ENCODE data around the gene CIAO2B.
"Not testable (repeated sequence)": the region's sequence is repeated elsewhere in the genome, so short reads cannot be mapped to it uniquely, and the experiment has no call there.

Gene CIAO2B

DNA sequence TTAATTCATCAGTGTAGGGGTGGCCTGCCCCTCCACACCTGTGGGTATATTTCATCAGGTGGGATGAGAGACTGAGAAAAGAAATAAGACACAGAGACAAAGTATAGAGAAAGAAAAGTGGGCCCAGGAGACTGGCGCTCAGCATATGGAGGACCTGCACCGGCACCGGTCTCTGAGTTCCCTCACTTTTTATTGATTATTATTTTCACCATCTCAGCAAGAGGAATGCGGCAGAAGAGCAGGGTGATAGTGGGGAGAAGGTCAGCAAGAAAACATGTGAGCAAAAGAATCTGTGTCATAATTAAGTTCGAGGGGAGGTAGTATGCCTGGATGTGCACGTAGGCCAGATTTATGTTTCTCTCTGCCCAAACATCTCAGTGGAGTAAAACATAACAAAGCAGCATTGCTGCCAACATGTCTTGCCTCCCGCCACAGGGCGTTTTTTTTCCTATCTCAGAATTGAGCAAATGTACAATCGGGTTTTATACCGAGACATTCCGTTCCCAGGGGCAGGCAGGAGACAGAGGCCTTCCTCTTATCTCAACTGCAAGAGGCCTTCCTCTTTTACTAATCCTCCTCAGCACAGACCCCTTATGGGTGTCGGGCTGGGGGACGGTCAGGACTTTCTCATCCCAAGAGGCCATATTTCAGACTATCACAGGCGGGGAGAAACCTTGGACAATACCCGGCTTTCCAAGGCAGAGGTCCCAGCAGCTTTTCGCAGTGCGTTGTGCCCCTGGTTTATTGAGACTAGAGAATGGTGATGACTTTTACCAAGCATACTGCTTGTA lies 21.4 kb upstream of the CIAO2B start:
- DNase-seq = not testable (repeated sequence)

DNA sequence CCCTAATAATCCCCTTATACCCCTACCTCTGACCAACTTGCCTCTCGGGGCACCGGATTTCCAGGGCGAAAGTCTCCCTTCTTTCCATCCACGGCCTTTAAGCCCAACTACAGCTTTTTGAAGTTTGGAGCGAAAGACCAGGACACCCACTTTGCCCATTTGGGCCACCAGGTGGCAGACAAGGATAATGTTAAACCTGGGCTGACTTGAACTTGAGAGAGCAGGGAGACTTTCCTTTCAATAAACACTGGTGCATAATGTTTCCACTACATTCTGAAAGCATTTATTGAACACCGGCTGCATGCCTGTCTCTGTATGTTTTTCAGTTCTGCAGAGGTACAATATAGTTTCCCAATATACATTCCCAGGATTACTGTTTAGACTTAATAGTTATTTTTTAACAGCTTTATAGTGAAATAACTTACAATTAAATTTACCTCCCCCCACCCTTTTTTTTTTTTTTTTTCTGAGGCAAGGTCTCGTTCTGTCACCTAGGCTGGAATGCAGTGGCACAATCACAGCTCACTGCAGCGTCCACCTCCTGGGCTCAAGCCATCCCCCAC lies 20.0 kb upstream of the CIAO2B start:
- peak; percentile 32 to 46 for DNase-seq

DNA sequence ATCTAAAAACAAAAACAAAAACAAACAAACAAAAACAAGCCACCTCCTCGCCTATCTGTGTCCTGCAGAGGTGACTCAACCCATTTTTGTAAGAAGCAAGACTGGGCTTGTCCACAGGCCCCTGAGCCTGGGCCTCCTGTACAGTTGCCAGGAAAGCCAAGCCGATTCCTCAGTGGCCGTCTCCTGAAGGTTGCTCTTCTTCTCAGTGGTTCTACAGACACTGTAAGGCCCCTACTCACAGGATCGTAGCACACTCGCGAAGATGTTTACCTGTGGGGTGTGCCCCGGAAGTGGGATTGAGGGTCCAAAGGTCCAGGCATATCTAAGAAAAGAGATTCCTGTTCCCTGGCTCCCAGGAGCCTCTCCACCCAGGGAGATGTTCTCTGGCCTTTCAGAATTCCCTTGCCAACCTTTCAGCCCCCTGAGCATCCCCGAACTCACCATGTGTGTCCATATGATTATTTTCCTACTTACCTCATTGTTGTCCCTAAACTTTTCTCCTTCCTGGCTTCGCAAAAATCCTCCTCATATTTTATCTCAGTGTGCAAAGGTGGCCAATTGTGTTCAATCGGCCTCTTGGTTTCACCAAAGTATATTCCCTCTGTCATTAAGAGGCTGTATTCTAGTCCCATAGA lies 19.4 kb upstream of the CIAO2B start:
- no peak for DNase-seq

DNA sequence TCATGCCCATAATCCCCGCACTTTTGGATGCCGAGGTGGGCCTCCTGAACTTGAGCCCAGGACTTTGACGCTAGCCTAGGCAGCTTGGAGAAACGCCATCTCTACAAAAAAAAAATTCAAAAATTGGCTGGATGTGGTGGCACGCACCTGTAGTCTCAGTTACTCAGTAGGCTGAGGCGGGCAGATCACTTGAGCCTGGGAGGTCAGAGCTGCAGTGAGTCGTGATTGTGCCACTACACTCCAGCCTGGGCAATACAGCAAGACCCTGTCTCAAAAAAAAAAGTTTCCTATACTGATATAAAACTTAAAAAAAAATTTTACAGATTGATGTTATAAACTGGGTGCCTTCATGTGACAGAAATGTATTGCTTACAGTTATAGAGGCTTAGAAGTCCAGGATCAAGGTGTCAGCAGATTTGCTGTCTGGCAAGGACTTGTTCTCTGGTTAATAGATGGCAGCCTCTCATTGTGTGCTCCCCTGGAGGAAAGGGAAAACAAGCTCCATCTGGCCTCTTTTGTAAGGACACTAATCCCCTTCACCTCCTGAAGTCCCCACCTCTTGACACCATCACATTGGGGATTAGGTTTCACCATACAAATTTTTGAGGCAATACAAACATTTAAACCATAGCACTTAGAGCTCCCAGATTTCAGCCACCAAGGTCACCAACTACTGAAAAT lies 18.4 kb upstream of the CIAO2B start:
- no peak for DNase-seq

DNA sequence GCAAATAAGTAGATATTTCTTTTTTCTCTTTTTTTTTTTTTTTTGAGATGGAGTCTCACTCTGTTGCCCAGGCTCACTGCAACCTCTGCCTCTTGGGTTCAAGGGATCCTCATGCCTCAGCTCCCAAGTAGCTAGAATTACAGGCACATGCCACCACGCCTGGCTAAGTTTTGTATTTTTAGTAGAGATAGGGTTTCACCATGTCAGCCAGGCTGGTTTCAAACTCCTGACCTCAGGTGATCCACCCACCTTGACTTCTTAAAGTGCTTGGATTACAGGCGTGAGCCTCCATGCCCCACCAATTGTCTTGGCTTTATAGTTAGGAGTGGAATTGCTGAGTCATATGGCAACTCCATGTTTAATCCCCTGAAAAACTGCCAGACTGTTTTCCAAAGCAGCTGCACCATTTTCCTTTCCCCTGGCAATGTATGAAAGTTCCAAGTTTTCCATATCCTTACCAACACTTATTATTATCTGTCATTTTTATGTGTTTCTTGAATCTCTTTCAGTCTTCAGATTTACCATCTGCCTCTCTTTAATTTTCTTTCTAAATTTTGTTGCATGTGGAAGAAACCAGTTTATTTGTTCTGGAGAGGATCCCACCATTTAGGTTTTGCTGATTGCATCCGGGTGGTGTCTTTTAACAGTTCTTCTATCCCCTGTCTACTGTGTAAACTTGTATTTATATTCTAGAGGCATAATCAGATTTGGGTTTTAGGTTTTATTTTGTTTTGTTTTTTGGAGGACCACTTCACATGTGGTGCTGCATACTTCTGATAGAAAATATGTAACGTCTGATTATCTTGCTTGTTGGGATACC lies 17.0 kb upstream of the CIAO2B start:
- no peak for DNase-seq

DNA sequence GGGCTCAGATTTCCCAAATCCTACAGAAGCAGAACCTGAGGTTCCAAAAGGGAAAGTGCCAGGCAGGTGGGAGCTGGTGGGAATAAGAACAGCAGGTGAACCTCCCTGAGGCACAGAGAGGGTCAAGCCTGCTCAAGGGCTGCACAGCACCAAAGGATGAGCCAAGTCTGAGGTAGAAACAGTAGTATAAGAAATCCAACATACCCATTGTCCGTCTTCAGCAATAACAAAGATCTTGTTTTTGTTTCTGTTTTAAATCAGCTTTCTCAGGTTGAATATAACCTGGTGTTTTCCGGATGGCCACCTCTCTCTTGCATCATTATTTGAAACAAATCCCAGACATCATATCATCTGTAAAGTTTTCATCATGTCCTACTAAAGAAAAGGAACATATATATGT lies 16.2 kb upstream of the CIAO2B start:
- no peak for DNase-seq

DNA sequence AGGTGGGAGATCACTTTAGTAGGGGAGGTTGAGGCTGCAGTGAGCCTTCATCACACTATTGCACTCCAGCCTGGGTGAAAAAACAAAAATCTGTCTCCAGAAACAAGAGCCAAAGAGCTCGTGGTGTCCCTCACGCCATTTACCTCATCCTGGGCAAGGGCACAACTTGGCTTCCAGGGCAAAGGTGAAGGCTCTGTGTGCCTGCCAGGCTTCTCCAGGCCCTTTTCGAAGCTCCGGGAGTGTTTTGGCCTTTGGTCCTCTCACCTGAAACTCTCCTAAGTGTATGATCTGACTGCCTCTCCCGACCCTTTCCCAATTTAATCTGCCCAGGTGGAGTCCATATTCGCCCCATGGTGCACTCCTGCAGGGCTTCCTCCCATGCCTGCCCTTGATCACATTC lies 15.3 kb upstream of the CIAO2B start:
- no peak for DNase-seq

DNA sequence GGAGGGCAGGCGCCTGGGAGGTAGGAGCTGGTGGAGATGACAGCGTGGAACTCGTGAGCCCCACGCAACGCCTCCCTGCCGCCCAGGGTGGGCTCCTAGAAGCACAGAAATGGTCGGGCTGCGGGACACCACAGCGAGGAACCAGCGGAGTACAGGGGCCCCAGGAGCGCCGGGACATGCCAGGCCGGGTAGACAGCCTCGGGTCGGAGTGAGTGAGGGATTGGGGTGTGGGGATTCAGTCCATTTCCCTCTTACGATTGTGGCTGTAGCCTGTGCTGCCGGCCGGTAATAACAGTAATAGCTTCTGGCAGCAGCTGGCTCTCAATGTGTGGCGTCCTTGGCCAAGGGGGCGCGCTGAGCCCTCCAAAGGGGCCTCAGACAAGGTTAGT lies 14.6 kb upstream of the CIAO2B start:
- DNase-seq = no peak

DNA sequence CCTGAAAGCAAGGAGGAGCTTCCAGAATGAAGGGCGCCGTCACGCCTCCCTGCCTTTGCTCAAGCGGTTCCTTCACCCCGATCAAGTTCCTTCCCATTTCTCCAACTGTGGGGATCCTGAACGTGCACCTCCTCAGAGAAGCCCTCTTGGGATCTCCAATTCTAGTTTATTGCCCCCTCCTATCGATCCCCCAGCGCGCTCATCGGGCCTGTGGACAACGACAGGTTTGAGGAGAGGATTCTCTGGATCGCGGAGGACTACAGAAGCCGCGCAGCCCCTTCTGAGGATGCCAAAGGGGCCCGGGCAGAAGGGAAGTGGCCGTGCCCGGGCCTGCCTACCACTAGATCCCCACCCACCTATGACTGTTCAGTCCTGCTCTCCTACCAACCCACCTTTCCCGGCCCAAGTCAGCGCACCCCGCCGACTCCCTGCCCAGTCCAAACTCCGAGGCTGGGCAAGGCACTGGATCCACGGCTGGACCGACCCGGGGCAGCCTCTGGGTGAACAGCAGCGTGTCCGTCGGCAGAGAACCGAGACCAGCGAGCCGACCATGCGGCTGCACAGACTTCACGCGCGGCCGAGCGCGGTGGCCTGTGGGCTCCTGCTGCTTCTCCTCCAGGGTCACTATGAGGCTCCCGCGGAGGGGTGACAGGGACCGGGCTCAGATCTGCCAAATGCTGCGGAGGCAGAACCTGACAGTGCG lies 14.1 kb upstream of the CIAO2B start:
- DNase-seq = no peak

DNA sequence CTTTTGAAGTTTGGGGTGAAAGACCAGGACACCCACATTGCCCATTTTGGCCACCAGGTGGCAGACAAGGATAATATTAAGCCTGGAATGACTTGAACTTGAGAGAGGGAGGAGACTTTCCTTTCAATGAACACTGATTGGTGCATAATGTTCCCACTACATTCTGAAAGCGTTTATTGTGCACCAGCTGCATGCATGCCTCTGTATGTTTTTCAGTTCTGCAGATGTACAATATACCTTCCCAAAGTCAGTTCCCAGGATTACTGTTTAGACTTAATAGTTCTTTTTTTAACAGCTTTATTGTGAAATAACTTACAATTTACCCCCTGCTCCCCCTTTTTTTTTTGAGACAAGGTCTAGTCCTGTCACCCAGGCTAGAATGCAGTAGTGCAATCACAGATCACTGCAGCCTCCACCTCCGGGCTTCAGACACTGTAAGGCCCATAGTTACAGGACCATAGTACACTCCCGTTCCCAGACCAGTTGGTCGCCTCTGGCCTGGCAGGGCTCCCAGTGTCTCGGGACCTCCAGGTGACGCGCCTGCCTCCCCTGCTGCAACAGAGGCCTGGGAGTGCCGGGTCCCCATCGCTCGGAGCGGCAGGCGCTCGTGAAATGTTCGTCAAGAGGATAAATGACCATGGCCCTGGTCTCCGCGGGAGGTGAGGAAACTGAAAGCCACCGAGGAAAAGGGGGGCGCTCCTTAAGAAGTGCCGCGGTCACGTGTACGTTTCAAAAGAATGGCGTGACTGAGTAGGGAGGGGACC lies 13.3 kb upstream of the CIAO2B start:
- DNase-seq = peak; percentile 28 to 58

DNA sequence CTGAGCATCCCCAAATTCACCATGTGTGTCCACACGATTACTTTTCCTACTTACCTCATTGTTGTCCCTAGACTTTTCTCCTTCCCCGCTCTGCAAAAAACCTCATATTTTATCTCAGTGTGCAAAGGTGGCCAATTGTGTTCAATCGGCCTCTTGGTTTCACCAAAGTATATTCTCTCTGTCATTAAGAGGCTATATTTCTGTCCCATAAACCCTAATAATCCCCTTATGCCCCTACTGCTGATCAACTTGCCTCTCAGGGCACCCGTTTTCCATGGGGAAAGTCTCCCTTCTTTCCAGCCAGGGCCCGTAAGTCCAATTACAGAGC lies 12.7 kb upstream of the CIAO2B start:
- DNase-seq = no peak

DNA sequence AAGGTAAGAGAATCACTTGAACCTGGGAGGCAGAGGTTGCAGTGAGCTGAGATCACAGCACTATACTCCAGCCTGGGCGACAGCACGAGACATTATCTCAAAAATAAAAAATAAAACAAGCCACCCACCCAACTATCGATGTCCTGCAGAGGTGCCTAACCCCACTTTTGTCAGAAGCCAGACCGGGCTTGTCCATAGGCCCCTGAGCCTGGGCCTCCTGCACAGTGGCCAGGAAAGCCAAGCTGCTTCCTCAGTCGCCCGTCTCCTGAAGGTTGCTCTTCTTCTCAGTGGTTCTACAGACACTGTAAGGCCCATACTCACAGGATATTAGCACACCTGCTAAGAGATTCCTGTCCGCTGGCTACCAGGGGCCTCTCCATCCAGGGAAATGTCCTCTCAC lies 12.3 kb upstream of the CIAO2B start:
- no peak for DNase-seq

DNA sequence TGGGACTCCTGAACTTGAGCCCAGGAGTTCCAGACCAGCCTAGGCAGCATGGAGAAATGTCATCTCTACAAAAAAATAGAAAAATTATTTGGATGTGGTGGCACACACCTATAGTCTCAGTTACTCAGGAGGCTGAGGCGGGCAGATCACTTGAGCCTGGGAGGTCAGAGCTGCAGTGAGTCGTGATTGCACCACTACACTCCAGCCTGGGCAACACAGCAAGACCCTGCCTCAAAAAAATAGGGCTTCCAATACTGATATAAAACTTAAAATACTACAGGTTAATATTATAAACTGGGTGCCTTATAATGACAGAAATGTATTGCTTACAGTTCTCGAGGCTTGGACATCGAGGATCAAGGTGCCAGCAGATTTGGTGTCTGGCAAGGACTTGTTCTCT lies 11.7 kb upstream of the CIAO2B start:
- no peak for DNase-seq

DNA sequence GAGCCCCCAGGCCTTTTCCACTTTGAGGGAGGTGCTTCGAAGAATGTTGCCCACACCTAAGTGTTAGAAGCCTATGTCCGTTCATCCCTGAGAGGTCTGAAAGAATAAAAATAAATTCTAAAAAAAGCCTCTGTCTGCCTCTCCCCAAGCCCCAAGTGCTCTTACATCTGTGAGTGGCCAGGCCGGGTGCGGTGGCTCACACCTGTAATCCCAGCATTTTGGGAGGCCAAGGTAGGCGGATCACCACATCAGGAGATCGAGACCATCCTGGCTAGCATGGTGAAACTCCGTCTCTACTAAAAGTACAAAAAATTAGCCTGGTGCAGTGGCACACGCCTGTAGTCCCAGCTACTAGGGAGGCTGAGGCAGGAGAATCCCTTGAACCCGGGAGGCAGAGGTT lies 10.8 kb upstream of the CIAO2B start:
- DNase-seq = not testable (repeated sequence)

DNA sequence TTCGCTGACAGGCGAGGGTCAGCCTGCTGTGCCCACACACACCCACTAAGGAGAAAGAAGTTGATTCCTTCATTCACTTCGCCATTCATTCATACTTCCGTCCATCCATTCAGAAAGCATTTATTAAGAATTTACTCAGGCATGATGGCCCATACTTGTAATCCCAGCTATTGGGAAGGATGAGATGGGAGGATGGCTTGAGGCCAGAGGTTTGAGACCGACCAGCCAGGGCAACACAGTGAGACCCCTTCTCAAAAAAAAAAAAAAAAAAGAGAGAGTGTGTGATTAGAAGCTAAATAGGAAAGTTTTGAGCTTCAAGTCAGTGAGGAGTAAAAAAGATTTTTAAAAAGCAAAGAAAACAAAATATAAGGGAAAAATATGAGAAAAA lies 9.8 kb upstream of the CIAO2B start:
- no peak for DNase-seq

DNA sequence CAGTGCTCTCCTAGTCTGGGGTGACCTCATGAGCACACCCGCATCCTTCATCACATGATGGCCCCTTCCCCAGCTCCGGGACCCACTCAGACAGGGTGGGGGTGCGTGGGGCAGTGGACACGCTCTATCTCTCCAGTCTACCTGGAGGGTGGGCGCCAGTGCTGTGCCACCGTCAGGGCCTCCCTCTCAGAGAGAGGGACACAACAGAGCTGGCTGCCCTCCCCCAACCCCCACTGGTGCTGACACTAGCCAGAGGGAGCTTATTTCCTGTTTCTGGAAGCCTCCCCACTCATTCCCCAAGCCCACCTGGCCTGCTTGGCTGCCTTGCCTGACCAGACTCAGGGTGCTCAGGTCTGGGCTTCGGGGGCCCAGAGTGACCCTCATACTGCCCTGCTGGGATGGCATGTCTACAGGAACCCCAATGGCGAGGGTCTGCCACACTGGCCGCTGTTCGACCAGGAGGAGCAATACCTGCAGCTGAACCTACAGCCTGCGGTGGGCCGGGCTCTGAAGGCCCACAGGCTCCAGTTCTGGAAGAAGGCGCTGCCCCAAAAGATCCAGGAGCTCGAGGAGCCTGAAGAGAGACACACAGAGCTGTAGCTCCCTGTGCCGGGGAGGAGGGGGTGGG lies 9.3 kb upstream of the CIAO2B start:
- no peak for DNase-seq

DNA sequence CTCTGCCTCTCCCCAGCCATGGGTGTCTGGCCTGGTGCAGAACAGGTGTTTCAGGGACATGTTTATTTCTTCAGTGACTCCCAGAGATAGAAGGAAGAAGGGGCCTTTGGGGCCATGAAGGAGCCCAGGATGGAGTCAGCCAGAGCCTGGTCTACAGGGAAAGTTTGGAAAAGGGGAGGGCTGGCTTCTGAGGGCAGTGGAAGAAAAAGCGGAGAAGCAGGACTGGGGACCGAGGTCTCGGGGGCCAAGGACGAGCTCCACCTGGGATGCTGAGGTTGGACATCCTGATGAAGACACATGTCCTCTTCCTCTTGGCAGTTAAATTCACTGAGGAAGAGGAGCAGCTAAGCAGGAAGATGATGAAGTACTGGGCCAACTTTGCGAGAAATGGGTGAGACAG lies 8.8 kb upstream of the CIAO2B start:
- DNase-seq = no peak

DNA sequence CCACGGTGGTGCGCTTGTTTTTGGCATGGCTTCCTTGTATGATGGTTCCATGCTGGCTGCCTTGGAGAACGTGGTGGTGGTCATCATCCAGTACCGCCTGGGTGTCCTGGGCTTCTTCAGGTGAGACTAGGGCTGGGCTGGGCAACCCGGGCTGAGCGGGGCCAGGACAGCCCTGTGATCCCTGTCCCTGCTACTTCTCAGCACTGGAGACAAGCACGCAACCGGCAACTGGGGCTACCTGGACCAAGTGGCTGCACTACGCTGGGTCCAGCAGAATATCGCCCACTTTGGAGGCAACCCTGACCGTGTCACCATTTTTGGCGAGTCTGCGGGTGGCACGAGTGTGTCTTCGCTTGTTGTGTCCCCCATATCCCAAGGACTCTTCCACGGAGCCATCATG lies 6.0 kb upstream of the CIAO2B start:
- no peak for DNase-seq

DNA sequence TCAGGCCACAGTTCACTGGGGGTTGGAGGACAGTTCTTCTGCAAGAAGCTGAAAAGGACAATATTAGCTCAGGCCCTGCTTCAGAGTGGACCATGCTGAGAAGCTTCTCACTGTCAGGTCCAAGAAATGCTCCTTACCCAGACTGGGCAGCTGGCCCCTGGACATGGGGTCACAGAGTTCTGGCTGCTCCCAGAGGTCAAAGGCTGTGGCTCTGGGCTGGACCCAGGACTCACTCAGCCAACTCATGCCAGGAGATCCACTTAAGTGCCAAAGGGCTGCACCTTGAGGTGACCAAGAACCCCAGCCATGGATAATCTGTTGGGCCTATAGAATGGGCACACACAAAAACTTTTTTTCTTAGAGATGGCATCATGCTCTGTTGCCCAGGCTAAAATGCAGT lies 5.2 kb upstream of the CIAO2B start:
- no peak for DNase-seq

DNA sequence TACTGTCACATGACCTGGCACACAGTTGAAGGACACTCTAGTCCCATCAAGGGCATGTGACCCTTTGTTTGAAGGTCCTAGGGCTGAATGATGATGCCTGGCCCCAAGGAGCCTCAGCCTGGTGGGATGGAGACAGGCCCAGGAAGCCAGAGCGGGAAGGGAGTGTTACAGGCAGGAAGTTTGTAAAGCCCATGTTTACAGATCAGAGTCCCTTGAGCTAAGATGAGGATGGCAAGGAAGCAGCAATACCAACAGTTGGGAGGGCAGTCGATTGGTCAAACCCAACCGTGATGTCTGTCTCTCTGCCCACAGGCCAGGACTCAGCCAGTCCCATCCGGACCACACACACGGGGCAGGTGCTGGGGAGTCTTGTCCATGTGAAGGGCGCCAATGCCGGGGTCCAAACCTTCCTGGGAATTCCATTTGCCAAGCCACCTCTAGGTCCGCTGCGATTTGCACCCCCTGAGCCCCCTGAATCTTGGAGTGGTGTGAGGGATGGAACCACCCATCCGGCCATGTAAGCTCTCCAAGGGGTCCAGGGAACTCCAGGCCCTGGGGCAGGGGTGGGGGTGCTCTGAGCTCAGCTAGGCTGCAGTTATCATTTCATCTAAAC lies 3.6 kb upstream of the CIAO2B start:
- no peak for DNase-seq
